DND-41 (cell line): ENCODE data around the gene PIEZO2.

Experiments used
- ATAC-seq: fragments of 200-7000 bp; cut with Tn5 transposase; 3 replicates; pipeline ENCODE4 v1.9.1; 2021; ENCODE audit warnings: low read depth; ENCODE audit not compliant: insufficient read depth
- DNase-seq: peaks from one replicate; pipeline ENCODE4 v3.0.0-alpha.2; 2020
- H2AFZ ChIP-seq: 2 replicates; pipeline ENCODE4 v1.6.0; 2012; ENCODE audit warnings: low read depth, low read length
- H3K27ac ChIP-seq: 2 replicates; pipeline ENCODE4 v1.5.1; 2012; ENCODE audit warnings: low read length, inconsistent platforms
- H3K27me3 ChIP-seq: fragments of 200-600 bp; sonication (generic); 2 replicates; pipeline ENCODE4 v1.6.0; 2012; ENCODE audit warnings: low read length, mild to moderate bottlenecking, inconsistent platforms; ENCODE audit not compliant: insufficient read depth, poor library complexity
- H3K36me3 ChIP-seq: 2 replicates; pipeline ENCODE4 v1.5.1; 2012; ENCODE audit warnings: low read length, inconsistent platforms; ENCODE audit not compliant: insufficient read depth
- H3K4me1 ChIP-seq: 2 replicates; pipeline ENCODE4 v1.5.1; 2012; ENCODE audit warnings: mild to moderate bottlenecking, low read length; ENCODE audit not compliant: insufficient read depth
- H3K4me2 ChIP-seq: 2 replicates; pipeline ENCODE4 v1.6.0; 2012; ENCODE audit warnings: mild to moderate bottlenecking, moderate library complexity, low read length, inconsistent platforms; ENCODE audit not compliant: insufficient read depth
- H3K4me3 ChIP-seq, 2 experiments: fragments of 200-600 bp in 1 of 2; shearing (Covaris generic) in 1 of 2; 2 replicates each; pipeline ENCODE4 v1.5.1; 2012 to 2016; ENCODE audit warnings: inconsistent platforms in 2 of 2, low read length in 2 of 2, mild to moderate bottlenecking in 2 of 2, low read depth in 1 of 2, moderate library complexity in 1 of 2
- H3K79me2 ChIP-seq: 2 replicates; pipeline ENCODE4 v1.6.0; 2012; ENCODE audit warnings: low read length, inconsistent platforms; ENCODE audit not compliant: insufficient read depth
- H3K9ac ChIP-seq: 2 replicates; pipeline ENCODE4 v1.6.0; 2012; ENCODE audit warnings: low read depth, mild to moderate bottlenecking, inconsistent platforms, low read length, moderate library complexity
- H3K9me3 ChIP-seq: 2 replicates; pipeline ENCODE4 v1.5.1; 2012; ENCODE audit warnings: low read length, moderate library complexity, mild to moderate bottlenecking, inconsistent platforms; ENCODE audit not compliant: insufficient read depth, severe bottlenecking
- H4K20me1 ChIP-seq: 2 replicates; pipeline ENCODE4 v1.6.0; 2012; ENCODE audit warnings: low read length; ENCODE audit not compliant: insufficient read depth
- EZH2 ChIP-seq: IDR thresholded peaks from 3 replicates; pipeline ENCODE4 v1.6.1; 2012; ENCODE audit warnings: borderline replicate concordance, low read depth, mild to moderate bottlenecking, moderate library complexity, low read length, inconsistent platforms; ENCODE audit not compliant: severe bottlenecking
- TF ChIP-seq, protein P1 (sequence below): IDR thresholded peaks from 2 replicates; pipeline ENCODE4 v1.5.1; 2012; ENCODE audit warnings: borderline replicate concordance, low read length, moderate library complexity, mild to moderate bottlenecking; ENCODE audit not compliant: poor library complexity, severe bottlenecking; ENCODE audit errors: extremely low read depth

Gene PIEZO2

DNA sequence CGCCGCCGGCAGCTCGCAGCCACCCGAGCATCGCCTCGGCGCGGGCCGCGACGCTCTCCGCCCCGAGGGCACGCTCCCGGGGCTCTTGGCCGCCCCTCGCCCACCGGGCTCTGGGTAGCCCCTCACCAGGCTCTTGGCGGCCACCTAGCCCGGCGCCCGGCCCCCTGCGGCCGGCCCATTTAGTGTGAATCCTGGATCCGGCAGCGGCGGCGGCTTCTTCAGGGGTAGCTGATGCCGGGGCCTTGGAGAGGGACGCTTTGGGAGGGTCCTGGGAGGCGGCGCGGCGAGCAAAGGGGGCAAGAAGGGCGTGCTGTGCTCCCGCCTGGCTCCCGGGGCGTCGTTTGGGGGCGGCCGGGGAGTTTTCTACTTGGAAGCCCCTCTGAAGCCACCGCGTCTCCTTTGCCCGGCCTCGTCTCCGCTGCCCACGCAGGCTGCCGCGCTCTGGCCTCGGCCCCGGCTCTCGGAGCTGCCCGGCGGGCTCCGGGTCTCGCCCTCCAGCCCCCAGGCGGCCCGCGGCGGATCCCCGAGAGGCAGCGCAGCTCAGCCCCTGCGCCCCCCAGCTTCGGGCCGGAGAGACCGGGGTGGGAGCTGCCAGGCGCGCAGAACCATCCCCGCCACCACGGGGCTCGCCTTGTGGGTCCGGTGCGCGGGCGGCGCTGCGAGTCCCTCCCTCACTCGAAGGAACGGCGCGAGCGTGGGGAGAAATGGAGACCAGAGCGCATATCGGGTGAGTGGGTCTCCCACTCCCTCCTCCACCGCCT is 509 bp downstream of the PIEZO2 start:
- H3K9me3 ChIP-seq, result no peaks in the 10 kb centered on the region
- no peaks in the 10 kb centered on the region for H4K20me1 ChIP-seq
- TF ChIP-seq EZH2, result no peak
- TF ChIP-seq, protein P1, sequence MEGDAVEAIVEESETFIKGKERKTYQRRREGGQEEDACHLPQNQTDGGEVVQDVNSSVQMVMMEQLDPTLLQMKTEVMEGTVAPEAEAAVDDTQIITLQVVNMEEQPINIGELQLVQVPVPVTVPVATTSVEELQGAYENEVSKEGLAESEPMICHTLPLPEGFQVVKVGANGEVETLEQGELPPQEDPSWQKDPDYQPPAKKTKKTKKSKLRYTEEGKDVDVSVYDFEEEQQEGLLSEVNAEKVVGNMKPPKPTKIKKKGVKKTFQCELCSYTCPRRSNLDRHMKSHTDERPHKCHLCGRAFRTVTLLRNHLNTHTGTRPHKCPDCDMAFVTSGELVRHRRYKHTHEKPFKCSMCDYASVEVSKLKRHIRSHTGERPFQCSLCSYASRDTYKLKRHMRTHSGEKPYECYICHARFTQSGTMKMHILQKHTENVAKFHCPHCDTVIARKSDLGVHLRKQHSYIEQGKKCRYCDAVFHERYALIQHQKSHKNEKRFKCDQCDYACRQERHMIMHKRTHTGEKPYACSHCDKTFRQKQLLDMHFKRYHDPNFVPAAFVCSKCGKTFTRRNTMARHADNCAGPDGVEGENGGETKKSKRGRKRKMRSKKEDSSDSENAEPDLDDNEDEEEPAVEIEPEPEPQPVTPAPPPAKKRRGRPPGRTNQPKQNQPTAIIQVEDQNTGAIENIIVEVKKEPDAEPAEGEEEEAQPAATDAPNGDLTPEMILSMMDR, result no peak
- no peaks in the 10 kb centered on the region for H3K36me3 ChIP-seq
- no peaks in the 10 kb centered on the region for H3K27me3 ChIP-seq
- H3K9ac ChIP-seq, result no peak overlapping the region
- DNase-seq, result no peak
- no peak overlapping the region for H3K4me2 ChIP-seq
- no peak overlapping the region for H2AFZ ChIP-seq
- no peaks in the 10 kb centered on the region for H3K79me2 ChIP-seq
- no peak for ATAC-seq
- no peaks in the 10 kb centered on the region for H3K4me1 ChIP-seq
- H3K27ac ChIP-seq, result no peak overlapping the region
- no peak overlapping the region for H3K4me3 ChIP-seq

DNA sequence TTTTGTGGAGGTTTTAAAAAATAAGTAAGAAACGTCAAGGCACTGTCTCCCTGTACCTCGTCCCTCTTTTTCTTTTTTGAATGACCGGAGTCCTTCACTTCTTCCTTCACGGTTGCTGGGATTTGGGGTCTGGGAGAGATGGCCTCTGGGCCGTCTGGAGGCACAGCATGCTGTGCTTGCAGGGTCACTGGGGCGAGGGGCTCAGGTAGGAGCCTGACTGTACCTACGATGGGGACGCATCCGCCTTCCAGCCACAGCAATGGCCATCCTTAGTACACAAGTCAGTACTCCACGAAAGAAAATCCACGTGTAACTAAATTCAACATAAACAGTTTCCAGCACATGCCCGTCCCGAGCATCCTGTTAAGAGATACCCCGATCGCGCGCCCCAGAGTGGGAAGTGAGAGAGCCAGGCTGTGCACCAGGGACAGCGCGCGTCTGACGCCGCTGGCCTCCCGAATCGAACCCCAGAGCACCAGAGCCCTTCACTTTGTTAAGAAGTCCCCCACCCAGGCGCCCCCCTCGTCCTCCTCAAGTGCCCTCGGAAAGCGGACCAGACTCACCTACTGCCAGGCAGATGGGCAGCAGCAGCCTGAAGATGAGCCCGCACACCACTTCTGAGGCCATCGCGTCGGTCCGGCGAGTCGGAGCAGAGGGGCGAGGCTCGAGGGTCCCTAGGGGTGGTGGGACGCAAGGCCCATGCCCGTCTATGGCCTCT is 1.2 kb downstream of the PIEZO2 start:
- TF ChIP-seq EZH2, result no peak
- TF ChIP-seq, protein P1, result no peak
- Histone ChIP-seq H3K27me3 (no peaks in the 10 kb centered on the region), H3K9ac (no peak overlapping the region), H3K4me3 (no peak overlapping the region), H3K79me2 (no peaks in the 10 kb centered on the region), H4K20me1 (no peaks in the 10 kb centered on the region), H3K9me3 (no peaks in the 10 kb centered on the region), H3K27ac (no peak overlapping the region), H3K4me2 (no peak overlapping the region), H2AFZ (no peak overlapping the region), H3K36me3 (no peaks in the 10 kb centered on the region), H3K4me1 (no peaks in the 10 kb centered on the region)
- no peak for ATAC-seq
- DNase-seq, result no peak

DNA sequence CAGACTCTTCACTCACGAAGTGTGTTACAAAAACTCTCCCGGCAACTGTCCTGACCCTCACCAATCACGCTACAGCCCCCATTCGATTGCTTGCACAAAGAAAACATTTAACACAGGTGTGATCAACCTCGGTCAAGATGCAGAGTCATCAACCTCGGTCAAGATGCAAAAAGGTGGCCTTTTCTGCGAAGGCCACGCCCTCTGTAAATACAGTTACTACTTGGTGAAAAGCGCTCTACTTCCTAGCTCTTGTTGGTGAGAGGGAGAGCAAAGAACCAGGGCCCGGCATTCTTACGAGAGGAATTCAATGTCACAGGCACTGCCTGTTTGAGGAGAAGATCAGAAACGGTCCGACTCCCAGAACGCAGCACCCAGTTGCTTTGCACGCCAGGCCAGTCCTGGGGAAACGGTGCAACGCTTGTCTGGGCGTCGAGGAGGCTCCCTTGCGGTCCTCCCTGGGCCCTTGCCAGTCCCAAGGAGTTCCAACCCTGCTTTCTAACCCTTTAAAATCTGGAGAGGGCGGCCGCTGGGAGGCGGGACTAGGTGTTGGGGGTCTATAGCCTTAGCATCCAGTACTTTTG is 1.9 kb downstream of the PIEZO2 start:
- TF ChIP-seq EZH2, result no peak
- TF ChIP-seq, protein P1, result no peak
- Histone ChIP-seq H4K20me1 (no peaks in the 10 kb centered on the region), H2AFZ (no peak overlapping the region), H3K4me1 (no peaks in the 10 kb centered on the region), H3K9ac (no peak overlapping the region), H3K27ac (no peak overlapping the region), H3K9me3 (no peaks in the 10 kb centered on the region), H3K36me3 (no peaks in the 10 kb centered on the region), H3K27me3 (no peaks in the 10 kb centered on the region), H3K4me2 (no peak overlapping the region), H3K79me2 (no peaks in the 10 kb centered on the region), H3K4me3 (no peak overlapping the region)
- ATAC-seq (no peak), DNase-seq (no peak)
